Jurkat, Clone E6-1 (cell line): ENCODE results near the gene RNU5D-1.
A peak's percentile ranks its signal among the peaks of the same experiment; 100 is the strongest.
"Not testable (repeated sequence)": the region's sequence is repeated elsewhere in the genome, so short reads cannot be mapped to it uniquely, and the experiment has no call there.

ENCODE experiments used
- DNase-seq: peaks from one replicate; pipeline ENCODE4 v3.0.0-alpha.2; 2011; ENCODE audit warnings: low read depth, low spot score
- H3K4me3 ChIP-seq: 2 replicates; pipeline ENCODE4 v1.5.1; 2011; ENCODE audit warnings: mild to moderate bottlenecking, low read length, control low read depth, moderate library complexity

RNU5D-1 gene

GRCh38 chr1:44707112-44707881 lies 23.7 kb downstream of the RNU5D-1 start:
- no peak for DNase-seq
- H3K4me3 ChIP-seq, result no peak overlapping the region

GRCh38 chr1:44705938-44706337 lies 25.0 kb downstream of the RNU5D-1 start:
- no peak overlapping the region for H3K4me3 ChIP-seq
- no peak for DNase-seq

- DNase-seq, result no peak
- H3K4me3 ChIP-seq, result no peak overlapping the region
These were observed 25.5 kb downstream of the RNU5D-1 start for GRCh38 chr1:44705470-44705869.

- no peak for DNase-seq
- no peak overlapping the region for H3K4me3 ChIP-seq
These were observed 29.8 kb downstream of the RNU5D-1 start for GRCh38 chr1:44701141-44701573.

- DNase-seq, result no peak
- no peak overlapping the region for H3K4me3 ChIP-seq
These were observed 30.4 kb downstream of the RNU5D-1 start for GRCh38 chr1:44700573-44700972.

GRCh38 chr1:44699375-44699774 lies 31.6 kb downstream of the RNU5D-1 start:
- DNase-seq, H3K4me3 ChIP-seq: not testable (repeated sequence)

- H3K4me3 ChIP-seq, result no peak overlapping the region
- DNase-seq, result no peak
These were observed 32.8 kb downstream of the RNU5D-1 start for GRCh38 chr1:44698138-44698537.

- DNase-seq, result peak; percentile 68
- peak overlapping the region; percentile 34 for H3K4me3 ChIP-seq
These were observed 34.1 kb downstream of the RNU5D-1 start for GRCh38 chr1:44696789-44697345.

GRCh38 chr1:44696101-44696500 lies 34.9 kb downstream of the RNU5D-1 start:
- H3K4me3 ChIP-seq, result no peak overlapping the region
- DNase-seq, result no peak

- no peak overlapping the region for H3K4me3 ChIP-seq
- DNase-seq, result no peak
These were observed 35.3 kb downstream of the RNU5D-1 start for GRCh38 chr1:44695671-44696070.

GRCh38 chr1:44694863-44695478 lies 36.0 kb downstream of the RNU5D-1 start:
- no peak for DNase-seq
- no peak overlapping the region for H3K4me3 ChIP-seq

- H3K4me3 ChIP-seq, result no peak overlapping the region
- DNase-seq, result no peak
These were observed 37.1 kb downstream of the RNU5D-1 start for GRCh38 chr1:44693900-44694299.

- no peak for DNase-seq
- no peak overlapping the region for H3K4me3 ChIP-seq
These were observed 37.8 kb downstream of the RNU5D-1 start for GRCh38 chr1:44693159-44693558.

- H3K4me3 ChIP-seq, result no peak overlapping the region
- no peak for DNase-seq
These were observed 41.6 kb downstream of the RNU5D-1 start for GRCh38 chr1:44689447-44689765.

GRCh38 chr1:44688760-44689446 lies 42.1 kb downstream of the RNU5D-1 start:
- H3K4me3 ChIP-seq, result no peak overlapping the region
- DNase-seq, result no peak

- no peak for DNase-seq
- no peak overlapping the region for H3K4me3 ChIP-seq
These were observed 45.1 kb downstream of the RNU5D-1 start for GRCh38 chr1:44685881-44686280.

GRCh38 chr1:44685218-44685617 lies 45.8 kb downstream of the RNU5D-1 start:
- no peak overlapping the region for H3K4me3 ChIP-seq
- no peak for DNase-seq

- H3K4me3 ChIP-seq, result no peak overlapping the region
- DNase-seq, result no peak
These were observed 46.4 kb downstream of the RNU5D-1 start for GRCh38 chr1:44684525-44684924.

- no peak overlapping the region for H3K4me3 ChIP-seq
- no peak for DNase-seq
These were observed 48.1 kb downstream of the RNU5D-1 start for GRCh38 chr1:44682883-44683265.
